HG03095 (cell line): Measurements from ENCODE around the gene MGME1.
"Not testable (repeated sequence)": the region's sequence is repeated elsewhere in the genome, so short reads cannot be mapped to it uniquely, and the experiment has no call there.

ENCODE experiments used
- ATAC-seq: cut with Tn5 transposase; IDR thresholded peaks from one replicate; pipeline ENCODE4 v1.9.1; 2021; ENCODE audit warnings: moderate library complexity; ENCODE audit not compliant: unreplicated experiment

Gene MGME1

GRCh38 chr20:17959257-17959627, 9.6 kb upstream of the MGME1 start:
- peak; percentile 43 for ATAC-seq

GRCh38 chr20:17960400-17960885, 8.4 kb upstream of the MGME1 start:
- ATAC-seq: not testable (repeated sequence)

DNA sequence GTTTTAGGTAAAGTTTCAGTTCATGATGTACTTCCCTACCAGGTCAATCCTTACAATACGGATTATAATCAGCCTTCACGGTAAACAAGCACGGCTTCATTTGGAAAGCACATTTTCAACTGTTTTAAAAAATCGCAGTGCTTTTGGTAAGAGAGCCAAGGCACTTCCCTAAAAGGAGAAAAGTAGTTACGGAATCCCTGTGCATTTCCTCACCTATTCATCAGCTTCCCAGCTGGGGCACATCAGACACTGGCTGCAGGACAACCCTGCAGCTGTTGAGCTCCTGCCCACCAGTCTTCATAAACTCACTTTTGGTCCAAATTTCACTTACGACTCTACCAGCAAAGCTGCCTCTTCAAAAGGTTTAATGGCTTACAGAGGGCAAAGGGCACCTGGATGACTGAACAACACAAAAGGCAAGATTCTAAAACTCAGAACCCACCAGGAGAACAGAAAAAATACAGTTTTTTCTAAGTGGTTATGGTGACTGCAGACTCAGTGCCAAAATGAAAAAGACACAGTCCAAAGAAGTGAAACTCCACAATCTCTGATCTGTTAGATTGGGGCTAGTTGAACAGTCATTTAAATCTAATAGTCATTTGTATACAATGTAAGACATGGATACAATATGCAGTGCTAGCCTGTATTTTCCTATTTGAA, 7.8 kb upstream of the MGME1 start:
- no peak for ATAC-seq

DNA sequence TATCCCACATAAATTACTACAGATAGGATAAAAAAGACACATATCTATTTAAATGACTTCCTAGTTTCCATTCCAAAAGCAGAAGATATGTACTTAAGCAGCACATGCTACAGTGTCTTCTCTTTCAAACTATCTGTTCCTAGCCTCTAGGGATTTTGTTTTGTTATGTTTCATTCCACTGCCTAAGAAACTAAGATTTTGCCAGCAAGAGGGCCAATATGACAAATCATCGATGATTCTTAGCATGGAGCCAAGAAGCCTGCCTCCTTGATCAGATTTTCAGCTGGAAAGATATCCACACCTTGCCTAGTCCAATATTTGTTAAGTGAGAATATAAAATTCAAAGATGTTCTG, 7.3 kb upstream of the MGME1 start:
- no peak for ATAC-seq

- no peak for ATAC-seq
Measured at GRCh38 chr20:17963114-17963897, 5.5 kb upstream of the MGME1 start.

- ATAC-seq: no peak
Measured at GRCh38 chr20:17964073-17964472, 4.7 kb upstream of the MGME1 start.

DNA sequence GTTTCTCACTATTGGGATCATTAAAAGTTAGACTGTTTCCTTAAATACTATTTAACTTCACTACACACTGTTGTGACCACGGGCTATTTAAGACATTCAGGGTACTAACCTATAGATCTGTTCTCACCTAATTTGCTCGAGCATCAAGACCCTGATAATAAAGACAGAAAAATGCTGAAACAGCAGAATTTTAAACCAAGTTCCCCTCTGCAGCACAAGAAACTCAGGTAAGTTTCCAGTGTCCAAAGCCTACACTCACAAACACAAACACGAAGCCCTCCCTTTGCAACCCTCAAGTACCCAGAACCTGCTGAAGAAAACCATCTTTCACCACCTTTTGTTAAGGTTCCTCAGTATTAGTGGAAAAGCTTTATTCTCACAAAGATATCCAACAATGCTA, 4.2 kb upstream of the MGME1 start:
- ATAC-seq: no peak

GRCh38 chr20:17965042-17965697, 3.6 kb upstream of the MGME1 start:
- no peak for ATAC-seq

GRCh38 chr20:17966432-17967310, 2.1 kb upstream of the MGME1 start:
- no peak for ATAC-seq

- peak; percentile 0 for ATAC-seq
Measured at GRCh38 chr20:17967521-17968365, 1.1 kb upstream of the MGME1 start.

GRCh38 chr20:17969278-17969883, 563 bp downstream of the MGME1 start:
- peak; percentile 4 for ATAC-seq

DNA sequence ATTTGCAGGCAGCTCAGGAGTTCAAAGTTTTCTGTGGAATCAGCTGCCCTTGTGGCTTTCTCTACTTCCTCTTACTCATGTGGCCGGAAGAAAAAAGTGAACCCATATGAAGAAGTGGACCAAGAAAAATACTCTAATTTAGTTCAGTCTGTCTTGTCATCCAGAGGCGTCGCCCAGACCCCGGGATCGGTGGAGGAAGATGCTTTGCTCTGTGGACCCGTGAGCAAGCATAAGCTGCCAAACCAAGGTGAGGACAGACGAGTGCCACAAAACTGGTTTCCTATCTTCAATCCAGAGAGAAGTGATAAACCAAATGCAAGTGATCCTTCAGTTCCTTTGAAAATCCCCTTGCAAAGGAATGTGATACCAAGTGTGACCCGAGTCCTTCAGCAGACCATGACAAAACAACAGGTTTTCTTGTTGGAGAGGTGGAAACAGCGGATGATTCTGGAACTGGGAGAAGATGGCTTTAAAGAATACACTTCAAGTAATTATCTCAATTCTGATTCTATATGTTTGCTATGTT, 1.1 kb downstream of the MGME1 start:
- ATAC-seq: no peak

DNA sequence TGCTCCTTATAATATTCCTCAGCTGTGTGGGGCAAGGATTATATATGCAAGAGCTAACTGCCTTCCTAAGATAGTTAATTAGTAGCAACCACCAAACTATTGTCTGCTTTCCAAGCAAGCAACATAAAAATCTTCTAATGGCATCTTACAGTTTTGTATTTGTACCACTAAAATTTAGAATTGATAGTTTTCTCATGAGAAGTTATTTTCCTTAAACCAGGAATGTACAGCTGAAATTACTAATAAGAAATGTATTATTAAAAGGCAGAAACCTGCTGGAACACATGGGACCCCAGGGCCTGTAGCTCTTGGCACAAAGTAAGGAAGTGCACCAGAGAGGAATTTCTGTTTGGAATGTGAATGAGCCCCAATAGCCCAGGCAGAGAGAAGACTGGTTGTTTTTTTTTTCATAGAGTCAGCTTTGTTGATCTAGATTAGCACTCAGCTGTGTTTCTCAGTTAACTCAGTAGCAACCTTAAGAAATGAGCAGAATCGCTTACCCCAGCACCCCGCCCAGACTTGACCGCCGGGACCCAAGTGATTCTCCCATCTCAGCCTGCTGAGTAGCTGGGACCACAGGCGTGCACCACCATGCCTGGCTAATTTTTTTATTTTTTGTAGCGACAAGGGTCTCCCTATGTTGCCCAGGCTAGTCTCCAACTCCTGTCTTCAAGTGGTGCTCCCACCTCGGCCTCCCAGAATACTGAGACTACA, 2.6 kb downstream of the MGME1 start:
- no peak for ATAC-seq

GRCh38 chr20:17972121-17972520, 3.3 kb downstream of the MGME1 start:
- ATAC-seq: no peak

- no peak for ATAC-seq
Measured at GRCh38 chr20:17976305-17976704, 7.5 kb downstream of the MGME1 start.

GRCh38 chr20:17985388-17986018, 16.7 kb downstream of the MGME1 start:
- no peak for ATAC-seq

- ATAC-seq: no peak
Measured at GRCh38 chr20:17987988-17988387, 19.2 kb downstream of the MGME1 start.

- no peak for ATAC-seq
Measured at GRCh38 chr20:17990278-17990972, 21.6 kb downstream of the MGME1 start.
